Stimulated activated CD8-positive, alpha-beta memory T cell treated with anti-CD3 and anti-CD28 coated beads, Interleukin-4, amount 100 ng/mL, for 1 hour (primary cell): ENCODE measurements around the gene QRFPR.
"Not testable (repeated sequence)": the region's sequence is repeated elsewhere in the genome, so short reads cannot be mapped to it uniquely, and the experiment has no call there.

Experiments used
- DNase-seq, 2 donors: peaks; one replicate each; pipeline ENCODE4 v3.0.0-alpha.2; 2020; ENCODE audit warnings: low read depth in 2 of 2, low spot score in 1 of 2

Gene QRFPR

DNA sequence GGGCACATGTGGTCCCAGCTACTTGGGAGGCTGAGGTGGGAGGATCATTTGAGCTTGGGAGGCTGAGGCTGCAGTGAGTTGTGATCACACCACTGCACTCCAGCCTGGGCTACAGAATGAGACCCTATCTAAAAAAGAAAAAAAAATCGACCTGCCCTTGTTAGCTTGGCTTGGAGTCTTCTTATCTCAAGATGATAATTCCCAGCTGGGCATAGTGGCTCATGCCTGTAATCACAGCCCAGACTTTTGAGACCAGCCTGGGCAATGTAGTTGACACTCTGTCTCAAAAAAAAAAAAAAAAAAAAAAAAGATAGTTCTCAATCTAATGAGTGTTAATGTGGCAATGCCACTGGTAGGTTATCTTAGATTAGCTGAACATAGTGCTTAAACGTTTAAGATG is 41.0 kb downstream of the QRFPR start:
- no peak for DNase-seq

DNA sequence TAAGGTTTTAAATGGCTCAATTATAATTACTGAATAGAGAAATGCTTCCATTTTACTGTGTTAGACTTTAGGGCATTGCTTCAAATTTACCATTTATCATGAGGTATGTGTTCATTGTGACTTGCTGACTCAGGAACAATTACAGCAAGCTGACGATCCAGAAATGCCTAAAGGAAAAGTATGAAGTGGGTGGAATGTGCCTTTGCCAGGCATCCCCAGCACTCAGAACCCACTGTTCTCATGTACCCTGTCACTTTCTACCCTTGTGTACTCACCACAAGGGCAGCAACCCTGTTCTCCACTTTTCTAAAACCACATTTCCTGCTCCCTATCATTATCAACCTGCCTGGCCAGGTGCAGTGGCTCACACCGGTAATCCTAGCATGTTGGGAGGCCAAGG is 41.5 kb downstream of the QRFPR start:
- DNase-seq = no peak

DNA sequence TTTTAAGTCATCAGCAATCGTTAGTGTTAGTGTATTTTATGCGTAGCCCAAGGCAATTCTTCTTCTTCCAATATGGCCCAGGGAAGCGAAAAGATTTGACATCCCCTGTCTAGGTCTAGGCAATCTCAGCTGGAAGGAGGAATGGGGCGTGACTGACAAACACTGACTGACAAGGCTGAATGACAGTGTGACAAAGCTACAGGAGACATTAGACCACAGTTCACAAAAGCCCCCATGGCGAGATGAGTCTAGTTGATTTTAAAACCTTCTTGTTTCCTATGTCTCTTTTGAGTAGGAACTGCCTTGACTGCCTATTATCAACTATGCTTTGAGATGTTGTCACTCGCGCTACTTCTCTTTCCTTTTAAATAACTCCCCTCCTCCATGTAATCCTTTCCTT is 42.3 kb downstream of the QRFPR start:
- DNase-seq = no peak

- DNase-seq = no peak
Measured at GRCh38 chr4:121336706-121337105, 44.1 kb downstream of the QRFPR start.

DNA sequence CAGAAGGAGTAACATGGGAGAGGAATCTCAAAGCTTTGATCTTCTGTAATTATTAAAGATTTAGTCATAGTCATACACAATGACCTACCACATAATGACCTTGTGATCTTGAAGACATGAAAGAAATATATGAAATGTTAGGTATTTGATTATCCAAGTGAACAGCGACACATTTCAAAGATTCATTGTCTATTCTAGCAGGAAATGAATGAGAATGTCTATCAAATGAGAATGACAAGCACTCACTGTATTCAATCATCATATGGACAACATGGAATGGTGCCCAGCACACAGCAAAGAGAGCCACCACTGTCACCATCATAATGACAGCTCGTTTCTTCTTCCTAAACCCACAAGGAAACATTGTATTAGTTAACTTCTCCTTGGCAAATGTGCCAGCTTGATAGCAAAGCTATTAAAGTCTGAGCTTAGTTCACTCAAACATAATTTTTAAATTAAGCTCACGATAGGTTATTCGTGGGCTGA is 50.6 kb downstream of the QRFPR start:
- no peak for DNase-seq

DNA sequence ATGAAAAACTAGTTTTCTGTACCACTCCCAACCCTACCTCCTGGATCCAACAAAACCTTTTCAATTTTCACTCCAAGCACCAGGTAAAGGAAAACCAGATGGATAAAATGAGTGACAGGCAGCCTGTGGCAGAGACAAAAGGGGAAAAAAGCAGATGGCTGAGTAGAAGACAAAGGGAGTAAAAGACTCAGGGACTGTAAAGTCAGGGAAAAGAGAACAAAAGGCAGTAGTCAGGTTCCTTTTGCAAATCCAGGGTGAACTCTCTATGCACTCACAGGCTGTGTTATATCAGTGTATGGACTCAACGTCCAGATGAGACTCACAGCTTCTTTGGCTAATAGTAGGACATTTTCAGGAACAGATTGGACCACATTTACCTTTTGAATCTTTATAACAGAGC is 54.2 kb downstream of the QRFPR start:
- DNase-seq = no peak

DNA sequence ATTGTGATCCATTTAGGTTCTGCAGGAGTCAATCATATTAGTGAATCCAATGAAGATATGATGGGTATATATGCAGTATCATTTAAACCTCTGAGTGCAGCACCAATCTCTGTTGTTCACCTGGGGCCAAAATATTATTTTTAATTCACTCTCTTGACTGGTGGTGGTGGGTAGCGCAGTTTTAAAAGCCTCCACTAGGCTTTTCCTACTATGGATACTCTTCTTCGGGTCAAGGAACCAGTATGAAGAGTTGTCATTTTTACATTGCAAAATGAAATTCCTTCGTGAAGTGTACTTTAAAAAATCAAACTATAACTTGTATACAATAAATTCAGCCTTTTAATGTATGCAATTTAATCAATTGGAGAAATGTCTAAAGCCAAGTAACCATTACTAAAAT is 56.5 kb downstream of the QRFPR start:
- DNase-seq = no peak

DNA sequence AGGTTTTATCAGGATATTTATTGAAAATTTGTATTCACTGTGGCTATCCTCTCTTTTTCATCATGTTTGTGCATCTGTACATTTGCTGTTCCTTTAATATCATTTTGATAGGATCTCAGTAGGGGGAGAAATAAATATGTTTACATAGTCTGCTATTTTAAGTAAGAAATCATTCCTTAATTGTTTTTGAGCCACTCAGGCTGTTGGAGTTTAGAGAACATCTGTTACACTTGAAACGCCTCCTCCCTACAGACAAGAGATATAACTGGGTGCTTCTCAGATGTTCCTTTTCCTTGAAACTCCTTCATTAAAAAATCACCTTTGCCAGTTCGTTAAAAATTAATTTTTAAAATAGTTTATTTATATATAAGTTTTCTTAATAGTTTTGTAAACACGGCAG is 59.4 kb downstream of the QRFPR start:
- DNase-seq = no peak

GRCh38 chr4:121316091-121316490 is 64.7 kb downstream of the QRFPR start:
- no peak for DNase-seq

DNA sequence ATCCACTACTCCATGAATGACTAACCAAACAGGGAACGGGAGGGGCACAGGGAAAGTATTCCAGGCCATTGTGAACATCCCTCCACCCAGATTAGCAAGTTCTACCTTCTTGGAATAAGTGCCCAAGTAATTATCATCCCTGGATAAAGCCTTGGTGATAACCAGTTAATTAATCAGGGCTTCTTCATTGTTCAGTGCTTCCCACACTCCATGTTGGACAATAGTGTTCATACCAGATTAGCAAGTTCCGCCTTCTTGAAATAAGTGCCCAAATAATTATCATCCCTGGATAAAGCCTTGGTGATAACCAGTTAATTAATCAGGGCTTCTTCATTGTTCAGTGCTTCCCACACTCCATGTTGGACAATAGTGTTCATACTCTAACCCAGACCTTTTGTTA is 67.4 kb downstream of the QRFPR start:
- DNase-seq = not testable (repeated sequence)

- DNase-seq = no peak
Measured at GRCh38 chr4:121308828-121309227, 72.0 kb downstream of the QRFPR start.

- DNase-seq = no peak
Measured at GRCh38 chr4:121308328-121308663, 72.5 kb downstream of the QRFPR start.

- DNase-seq = no peak
Measured at GRCh38 chr4:121307445-121308327, 73.1 kb downstream of the QRFPR start.

DNA sequence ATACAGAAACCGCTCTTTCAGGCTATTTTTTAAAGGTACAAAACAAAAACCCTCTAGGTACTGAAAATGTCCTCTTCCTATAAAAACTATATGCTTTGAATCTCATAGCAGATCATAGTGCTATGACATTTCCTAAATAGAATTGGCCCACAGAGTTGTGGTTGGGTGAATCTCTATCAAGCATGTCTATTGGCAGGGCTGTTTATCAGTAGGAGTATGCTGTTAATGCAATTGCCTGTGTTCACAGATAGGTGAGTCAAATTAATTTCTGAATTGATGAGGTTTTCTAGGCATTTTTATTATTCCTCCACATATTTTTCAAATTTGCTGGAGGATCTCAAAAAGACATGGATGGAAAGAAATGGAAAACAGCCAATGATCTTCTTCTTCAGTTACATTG is 73.9 kb downstream of the QRFPR start:
- DNase-seq = no peak

GRCh38 chr4:121304893-121305292 is 75.9 kb downstream of the QRFPR start:
- no peak for DNase-seq

DNA sequence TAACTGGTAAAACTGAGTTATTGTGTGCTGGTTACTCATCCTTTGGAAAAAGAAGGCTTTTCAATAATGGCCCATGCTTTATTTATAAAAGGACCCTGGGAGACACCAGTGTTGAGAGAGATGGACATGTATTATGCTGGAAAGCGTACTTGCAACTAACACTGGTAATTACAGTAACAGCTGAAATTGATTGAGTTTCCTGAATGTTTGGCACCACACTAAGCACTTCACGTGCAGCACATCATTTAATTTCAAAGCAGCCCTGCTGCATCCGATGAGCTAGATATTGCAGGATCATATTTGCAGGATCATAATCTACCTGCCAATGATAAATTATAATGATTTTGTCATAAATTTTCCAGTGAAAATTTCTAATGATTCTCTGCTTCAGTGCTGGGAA is 81.5 kb downstream of the QRFPR start:
- DNase-seq = no peak

DNA sequence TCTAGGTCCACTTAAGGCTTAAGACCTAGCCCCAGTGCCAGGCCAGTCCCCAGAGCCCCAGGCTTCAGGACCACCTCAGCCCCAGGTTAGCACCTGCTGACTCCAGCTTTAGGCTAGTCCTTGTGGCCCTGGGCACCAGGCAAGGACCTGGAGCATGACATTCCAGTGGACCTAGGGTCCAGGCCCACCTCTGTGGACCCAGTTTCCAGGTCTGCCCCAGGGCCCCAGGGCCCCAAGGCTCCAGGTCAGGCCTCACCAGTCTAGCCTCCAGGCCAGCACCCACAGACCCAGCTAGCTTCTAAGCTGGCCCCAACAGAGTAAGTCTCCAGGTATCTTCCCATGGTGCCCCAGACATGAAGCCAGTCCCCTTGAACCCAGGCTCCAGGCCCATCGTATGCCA is 97.5 kb downstream of the QRFPR start:
- no peak for DNase-seq

DNA sequence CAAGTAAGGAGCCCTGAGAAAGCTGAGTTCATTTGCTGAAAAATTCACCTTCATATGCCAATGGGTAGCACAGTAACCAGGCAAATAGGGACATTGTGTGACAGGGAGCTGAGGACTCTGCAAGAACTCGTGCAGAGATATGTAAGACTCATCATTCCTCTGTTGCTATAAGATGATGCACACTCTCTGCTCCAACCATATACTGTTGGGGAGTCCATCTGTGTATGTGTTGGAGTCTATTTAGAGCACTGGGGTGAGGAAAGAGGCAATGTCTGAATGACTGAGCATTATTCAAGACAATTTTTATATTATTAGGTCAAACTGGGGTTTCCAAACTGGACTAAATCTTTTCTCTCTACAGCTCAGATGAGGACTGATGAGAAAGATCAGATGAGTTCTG is 100.4 kb downstream of the QRFPR start:
- DNase-seq = no peak

GRCh38 chr4:121278811-121279368 is 101.9 kb downstream of the QRFPR start:
- DNase-seq = no peak
